ENCODE data around the gene CNPY1. TPM values are rescaled to one million over a fixed set of nuclear protein-coding genes. Genes with fewer than 3 reads are reported as not detected.

Gene CNPY1
- total RNA-seq, 1 donor from 2014 or later: not detected

GRCh38 chr7:155562106-155562505, 15.7 kb upstream of the CNPY1 start:
- H2AFZ ChIP-seq (ENCODE audit: low read depth, low read length): no peak overlapping the region
- FAIRE-seq: no peak

GRCh38 chr7:155560982-155561686, 14.8 kb upstream of the CNPY1 start:
- Mint-ChIP-seq H3K36me3 (ENCODE audit: low read depth, unreplicated experiment) (no peaks in the 10 kb centered on the region), H3K4me1 (ENCODE audit: low read depth, unreplicated experiment) (no peaks in the 10 kb centered on the region), H3K4me3 (ENCODE audit: unreplicated experiment) (no peak overlapping the region), H3K9me3 (ENCODE audit: unreplicated experiment) (peaks cover 3% of the 10 kb centered on the region), H3K27ac (ENCODE audit: unreplicated experiment) (no peak overlapping the region), H3K27me3 (ENCODE audit: low read depth, unreplicated experiment) (peaks cover 42% of the 10 kb centered on the region)
- TF ChIP-seq EZH2 (IDR thresholded peaks at IDR 0.05; ENCODE audit: insufficient read depth, low read length): no peak
- TF ChIP-seq, protein P1, sequence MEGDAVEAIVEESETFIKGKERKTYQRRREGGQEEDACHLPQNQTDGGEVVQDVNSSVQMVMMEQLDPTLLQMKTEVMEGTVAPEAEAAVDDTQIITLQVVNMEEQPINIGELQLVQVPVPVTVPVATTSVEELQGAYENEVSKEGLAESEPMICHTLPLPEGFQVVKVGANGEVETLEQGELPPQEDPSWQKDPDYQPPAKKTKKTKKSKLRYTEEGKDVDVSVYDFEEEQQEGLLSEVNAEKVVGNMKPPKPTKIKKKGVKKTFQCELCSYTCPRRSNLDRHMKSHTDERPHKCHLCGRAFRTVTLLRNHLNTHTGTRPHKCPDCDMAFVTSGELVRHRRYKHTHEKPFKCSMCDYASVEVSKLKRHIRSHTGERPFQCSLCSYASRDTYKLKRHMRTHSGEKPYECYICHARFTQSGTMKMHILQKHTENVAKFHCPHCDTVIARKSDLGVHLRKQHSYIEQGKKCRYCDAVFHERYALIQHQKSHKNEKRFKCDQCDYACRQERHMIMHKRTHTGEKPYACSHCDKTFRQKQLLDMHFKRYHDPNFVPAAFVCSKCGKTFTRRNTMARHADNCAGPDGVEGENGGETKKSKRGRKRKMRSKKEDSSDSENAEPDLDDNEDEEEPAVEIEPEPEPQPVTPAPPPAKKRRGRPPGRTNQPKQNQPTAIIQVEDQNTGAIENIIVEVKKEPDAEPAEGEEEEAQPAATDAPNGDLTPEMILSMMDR (IDR thresholded peaks at IDR 0.05; ENCODE audit: insufficient read depth, low read depth, low read length): no peak
- H3K4me1 ChIP-seq (ENCODE audit: insufficient read depth, low read length): no peaks in the 10 kb centered on the region
- H3K79me2 ChIP-seq (ENCODE audit: insufficient read depth, low read length): no peaks in the 10 kb centered on the region
- H3K36me3 ChIP-seq (ENCODE audit: insufficient read depth, low read length): no peaks in the 10 kb centered on the region
- no peak overlapping the region for H3K4me3 ChIP-seq (ENCODE audit: insufficient read depth, low read depth, low read length)
- no peaks in the 10 kb centered on the region for H3K9me3 ChIP-seq (ENCODE audit: insufficient read depth, low read depth, low read length)
- no peak overlapping the region for H3K4me2 ChIP-seq (ENCODE audit: low read length)
- H2AFZ ChIP-seq (ENCODE audit: low read depth, low read length): no peak overlapping the region
- no peaks in the 10 kb centered on the region for H3K27me3 ChIP-seq (ENCODE audit: insufficient read depth, low read length)
- H3K9ac ChIP-seq (ENCODE audit: low read length): no peak overlapping the region
- no peak for FAIRE-seq
- H4K20me1 ChIP-seq (ENCODE audit: insufficient read depth, low read length): no peaks in the 10 kb centered on the region
- H3K27ac ChIP-seq (ENCODE audit: low read depth, low read length): no peak overlapping the region
- no peak for DNase-seq (ENCODE audit: low read depth)

More at GRCh38 chr7:155562106-155562505, 15.7 kb upstream of the CNPY1 start:
- no peaks in the 10 kb centered on the region for H3K4me1 ChIP-seq (ENCODE audit: insufficient read depth, low read length)
- H3K4me2 ChIP-seq (ENCODE audit: low read length): no peak overlapping the region
- H3K9me3 ChIP-seq (ENCODE audit: insufficient read depth, low read depth, low read length): no peaks in the 10 kb centered on the region
- Mint-ChIP-seq H3K4me3 (ENCODE audit: unreplicated experiment) (no peak overlapping the region), H3K9me3 (ENCODE audit: unreplicated experiment) (peaks cover 3% of the 10 kb centered on the region), H3K4me1 (ENCODE audit: low read depth, unreplicated experiment) (no peaks in the 10 kb centered on the region), H3K27me3 (ENCODE audit: low read depth, unreplicated experiment) (peaks cover 41% of the 10 kb centered on the region), H3K36me3 (ENCODE audit: low read depth, unreplicated experiment) (no peaks in the 10 kb centered on the region), H3K27ac (ENCODE audit: unreplicated experiment) (no peak overlapping the region)
- no peak overlapping the region for H3K27ac ChIP-seq (ENCODE audit: low read depth, low read length)
- H3K36me3 ChIP-seq (ENCODE audit: insufficient read depth, low read length): no peaks in the 10 kb centered on the region
- no peaks in the 10 kb centered on the region for H3K79me2 ChIP-seq (ENCODE audit: insufficient read depth, low read length)
- no peak for TF ChIP-seq EZH2 (IDR thresholded peaks at IDR 0.05; ENCODE audit: insufficient read depth, low read length)
- TF ChIP-seq, protein P1 (IDR thresholded peaks at IDR 0.05; ENCODE audit: insufficient read depth, low read depth, low read length): no peak
- no peak for DNase-seq (ENCODE audit: low read depth)
- no peaks in the 10 kb centered on the region for H3K27me3 ChIP-seq (ENCODE audit: insufficient read depth, low read length)
- no peak overlapping the region for H3K4me3 ChIP-seq (ENCODE audit: insufficient read depth, low read depth, low read length)
- no peak overlapping the region for H3K9ac ChIP-seq (ENCODE audit: low read length)
- H4K20me1 ChIP-seq (ENCODE audit: insufficient read depth, low read length): no peaks in the 10 kb centered on the region

DNA sequence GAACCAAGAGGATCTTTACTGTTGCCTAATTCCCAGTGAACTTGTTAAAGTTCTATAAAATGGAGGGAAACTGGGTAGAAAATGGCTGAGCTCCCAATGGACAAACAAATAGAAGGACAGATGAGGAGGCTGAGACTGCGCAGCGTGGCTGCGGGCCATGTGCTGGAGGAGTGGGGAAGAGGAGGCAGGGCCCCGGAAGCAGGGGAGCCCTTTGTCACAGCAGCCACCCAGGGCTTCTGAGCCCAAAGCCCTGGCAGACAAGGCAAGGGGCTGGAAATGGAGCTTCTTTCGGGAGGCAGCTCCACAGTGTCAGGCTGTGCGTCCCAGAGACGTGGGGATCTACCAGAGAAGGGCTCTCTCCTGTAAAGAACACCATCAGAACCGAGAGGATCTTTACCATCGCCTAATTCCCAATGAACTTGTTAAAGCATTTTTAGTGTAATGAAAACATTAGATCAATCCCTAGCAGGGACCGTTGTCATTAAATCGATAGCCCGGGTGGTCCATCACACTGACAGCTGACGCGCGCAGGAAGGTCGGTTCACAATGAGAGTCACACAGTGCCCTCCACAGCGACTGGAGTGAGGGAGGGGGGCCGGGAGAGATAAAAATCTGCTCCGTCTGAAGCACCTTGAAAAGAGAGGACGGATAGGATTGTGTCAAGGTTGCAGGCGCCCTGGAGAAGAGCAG, 14.0 kb upstream of the CNPY1 start:
- no peak overlapping the region for H3K4me2 ChIP-seq (ENCODE audit: low read length)
- H3K27ac ChIP-seq (ENCODE audit: low read depth, low read length): no peak overlapping the region
- H3K4me3 Mint-ChIP-seq (ENCODE audit: unreplicated experiment): no peak overlapping the region
- H3K36me3 ChIP-seq (ENCODE audit: insufficient read depth, low read length): no peaks in the 10 kb centered on the region
- no peak for FAIRE-seq
- no peaks in the 10 kb centered on the region for H3K9me3 ChIP-seq (ENCODE audit: insufficient read depth, low read depth, low read length)
- TF ChIP-seq, protein P1 (IDR thresholded peaks at IDR 0.05; ENCODE audit: insufficient read depth, low read depth, low read length): no peak
- TF ChIP-seq EZH2 (IDR thresholded peaks at IDR 0.05; ENCODE audit: insufficient read depth, low read length): no peak
- no peaks in the 10 kb centered on the region for H3K79me2 ChIP-seq (ENCODE audit: insufficient read depth, low read length)
- no peak for DNase-seq (ENCODE audit: low read depth)
- peaks cover 3% of the 10 kb centered on the region for H3K9me3 Mint-ChIP-seq (ENCODE audit: unreplicated experiment)
- H3K4me3 ChIP-seq (ENCODE audit: insufficient read depth, low read depth, low read length): no peak overlapping the region
- H3K9ac ChIP-seq (ENCODE audit: low read length): no peak overlapping the region
- H3K27ac Mint-ChIP-seq (ENCODE audit: unreplicated experiment): no peak overlapping the region
- H3K36me3 Mint-ChIP-seq (ENCODE audit: low read depth, unreplicated experiment): no peaks in the 10 kb centered on the region
- H3K4me1 ChIP-seq (ENCODE audit: insufficient read depth, low read length): no peaks in the 10 kb centered on the region
- no peaks in the 10 kb centered on the region for H3K27me3 ChIP-seq (ENCODE audit: insufficient read depth, low read length)
- H3K27me3 Mint-ChIP-seq (ENCODE audit: low read depth, unreplicated experiment): peaks cover 46% of the 10 kb centered on the region
- no peak overlapping the region for H2AFZ ChIP-seq (ENCODE audit: low read depth, low read length)
- no peaks in the 10 kb centered on the region for H4K20me1 ChIP-seq (ENCODE audit: insufficient read depth, low read length)
- H3K4me1 Mint-ChIP-seq (ENCODE audit: low read depth, unreplicated experiment): no peaks in the 10 kb centered on the region
